GM20000 (cell line): ENCODE measurements around the gene GDAP2.

Experiments used
- DNase-seq: peaks from one replicate; pipeline ENCODE4 v3.0.0; 2012; ENCODE audit warnings: low spot score
- TF ChIP-seq, protein P1 (sequence below): IDR thresholded peaks from 2 replicates; pipeline ENCODE4 v1.5.1; 2012; ENCODE audit warnings: mild to moderate bottlenecking, control low read depth; ENCODE audit errors: extremely low read depth, missing control alignments

GDAP2 gene

DNA sequence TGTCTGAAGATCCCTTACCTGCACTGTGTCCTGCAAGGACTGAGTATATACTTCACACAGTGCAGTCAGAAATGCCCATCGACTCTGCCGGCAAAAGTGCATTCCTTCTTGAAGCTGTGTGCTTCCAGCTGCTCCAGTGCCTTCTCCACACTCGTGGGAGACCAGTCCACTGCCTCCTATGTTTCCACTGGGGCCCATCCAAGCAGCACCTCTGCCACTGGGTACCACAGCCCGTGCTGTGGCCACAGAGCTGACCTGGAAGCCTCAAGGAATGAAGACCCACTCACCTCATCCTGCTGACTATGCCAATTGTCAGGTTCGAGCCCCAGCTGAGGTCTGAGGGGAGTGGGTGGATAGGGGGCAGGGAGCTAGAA is 108.1 kb downstream of the GDAP2 start:
- TF ChIP-seq, protein P1, sequence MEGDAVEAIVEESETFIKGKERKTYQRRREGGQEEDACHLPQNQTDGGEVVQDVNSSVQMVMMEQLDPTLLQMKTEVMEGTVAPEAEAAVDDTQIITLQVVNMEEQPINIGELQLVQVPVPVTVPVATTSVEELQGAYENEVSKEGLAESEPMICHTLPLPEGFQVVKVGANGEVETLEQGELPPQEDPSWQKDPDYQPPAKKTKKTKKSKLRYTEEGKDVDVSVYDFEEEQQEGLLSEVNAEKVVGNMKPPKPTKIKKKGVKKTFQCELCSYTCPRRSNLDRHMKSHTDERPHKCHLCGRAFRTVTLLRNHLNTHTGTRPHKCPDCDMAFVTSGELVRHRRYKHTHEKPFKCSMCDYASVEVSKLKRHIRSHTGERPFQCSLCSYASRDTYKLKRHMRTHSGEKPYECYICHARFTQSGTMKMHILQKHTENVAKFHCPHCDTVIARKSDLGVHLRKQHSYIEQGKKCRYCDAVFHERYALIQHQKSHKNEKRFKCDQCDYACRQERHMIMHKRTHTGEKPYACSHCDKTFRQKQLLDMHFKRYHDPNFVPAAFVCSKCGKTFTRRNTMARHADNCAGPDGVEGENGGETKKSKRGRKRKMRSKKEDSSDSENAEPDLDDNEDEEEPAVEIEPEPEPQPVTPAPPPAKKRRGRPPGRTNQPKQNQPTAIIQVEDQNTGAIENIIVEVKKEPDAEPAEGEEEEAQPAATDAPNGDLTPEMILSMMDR, result no peak
- DNase-seq, result no peak

DNA sequence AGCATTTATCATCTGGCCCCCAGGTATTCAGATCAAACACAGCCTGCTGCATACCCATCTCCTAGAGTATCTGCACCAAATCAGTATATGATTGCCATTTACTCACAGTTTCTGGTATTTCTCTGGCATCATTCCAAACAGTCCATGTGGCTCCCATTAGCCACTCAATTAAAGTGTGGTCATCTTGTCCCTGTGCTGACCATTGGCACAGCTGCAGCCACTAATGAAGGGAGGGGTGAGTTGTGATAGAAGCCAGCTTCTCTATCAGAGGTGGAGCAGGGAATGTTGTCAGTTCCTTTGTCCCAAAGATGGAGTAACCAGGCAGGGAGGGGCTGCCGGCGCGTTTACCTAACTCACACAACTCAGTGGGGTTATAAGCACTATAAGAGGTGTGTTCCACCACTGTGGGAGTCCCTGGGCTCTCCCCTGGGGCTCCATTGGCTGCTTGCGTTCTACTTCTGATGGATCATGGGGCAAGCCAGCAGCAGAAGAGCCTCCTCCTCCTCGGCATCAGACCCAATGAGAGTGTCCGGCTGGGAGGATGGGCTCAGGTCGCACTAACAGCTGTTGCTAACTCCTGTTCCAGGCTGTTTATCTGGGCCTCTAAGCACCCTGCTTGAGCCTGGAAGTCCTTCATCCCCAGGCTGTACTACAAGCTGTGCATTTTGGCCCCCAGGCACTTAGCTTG is 108.6 kb downstream of the GDAP2 start:
- no peak for DNase-seq
- TF ChIP-seq, protein P1, result no peak

DNA sequence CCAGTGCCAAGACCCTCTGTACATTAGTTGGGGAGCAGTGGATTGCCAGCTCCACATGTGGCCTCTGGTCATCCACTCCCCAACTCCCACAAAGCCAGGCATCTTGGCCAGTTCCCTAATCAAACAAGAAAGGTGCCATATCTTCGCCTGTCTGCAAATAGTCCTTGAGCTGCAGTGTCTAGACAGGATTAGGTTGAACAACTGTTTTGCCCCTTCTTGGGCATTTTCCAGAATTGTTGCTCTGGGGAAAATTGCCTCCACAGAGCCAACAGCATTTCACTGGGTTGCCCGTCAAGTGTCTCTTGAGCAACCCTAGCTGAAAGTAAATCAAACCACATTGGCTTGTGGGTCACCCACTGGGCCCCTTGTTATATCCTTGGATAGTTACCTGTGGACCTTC is 109.3 kb downstream of the GDAP2 start:
- TF ChIP-seq, protein P1, result no peak
- no peak for DNase-seq

DNA sequence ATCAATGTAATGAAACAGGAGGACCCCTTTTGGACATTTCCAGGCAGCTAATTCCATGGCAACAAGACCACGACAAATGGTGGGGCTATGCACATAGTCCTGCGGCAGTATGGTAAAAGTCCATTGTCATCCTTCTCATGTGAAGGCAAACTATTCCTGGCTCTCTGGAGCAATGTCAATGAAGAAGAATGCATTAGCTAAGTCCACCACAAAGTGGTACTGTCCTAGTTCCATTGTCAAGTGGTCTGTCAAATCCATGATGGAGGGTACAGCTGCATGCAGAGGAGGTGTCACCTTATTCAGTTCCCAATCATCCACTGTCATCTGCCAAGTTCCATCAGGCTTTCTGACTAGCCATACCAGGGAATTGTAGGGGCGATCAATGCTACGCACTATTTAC is 110.1 kb downstream of the GDAP2 start:
- DNase-seq, result no peak
- TF ChIP-seq, protein P1, result no peak

DNA sequence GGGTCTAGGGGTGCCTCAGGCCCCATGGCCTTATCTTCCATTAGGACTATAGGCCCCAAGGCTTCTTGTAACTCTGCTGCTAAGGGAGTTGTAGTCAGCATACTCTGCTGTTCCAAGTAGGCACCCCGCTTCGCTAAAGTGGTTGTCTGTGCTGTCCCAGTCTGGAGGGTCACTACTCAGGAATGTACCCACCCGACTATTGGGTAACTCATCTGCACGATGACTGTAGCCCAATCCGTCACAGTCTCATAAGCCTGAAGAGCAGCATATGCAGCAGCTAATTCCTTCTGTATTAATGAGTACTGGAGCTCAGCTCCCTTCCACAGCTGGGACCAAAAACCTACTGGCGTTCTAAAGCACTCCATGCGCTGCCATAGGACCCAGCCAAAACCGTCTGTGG is 111.0 kb downstream of the GDAP2 start:
- DNase-seq, result no peak
- TF ChIP-seq, protein P1, result no peak

DNA sequence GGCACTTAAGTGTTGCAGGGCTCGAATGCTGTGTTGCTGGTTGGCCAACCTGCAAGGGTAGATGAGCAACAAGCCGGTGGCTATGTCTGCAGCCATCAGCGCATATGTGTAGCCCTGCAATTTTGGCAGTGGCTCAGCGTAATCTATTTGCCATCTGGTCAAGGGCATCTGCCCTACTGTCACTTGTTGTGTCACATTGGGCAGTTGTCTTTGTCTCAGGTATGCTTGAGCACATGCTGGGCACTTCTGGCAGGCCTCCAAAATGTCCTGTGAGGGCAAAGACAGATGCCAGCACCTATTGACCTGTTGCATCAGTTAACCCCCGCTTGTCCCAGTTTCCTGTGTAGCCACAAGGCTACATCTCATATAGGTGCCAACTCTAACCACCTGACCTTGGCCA is 111.8 kb downstream of the GDAP2 start:
- DNase-seq, result no peak
- TF ChIP-seq, protein P1, result no peak

DNA sequence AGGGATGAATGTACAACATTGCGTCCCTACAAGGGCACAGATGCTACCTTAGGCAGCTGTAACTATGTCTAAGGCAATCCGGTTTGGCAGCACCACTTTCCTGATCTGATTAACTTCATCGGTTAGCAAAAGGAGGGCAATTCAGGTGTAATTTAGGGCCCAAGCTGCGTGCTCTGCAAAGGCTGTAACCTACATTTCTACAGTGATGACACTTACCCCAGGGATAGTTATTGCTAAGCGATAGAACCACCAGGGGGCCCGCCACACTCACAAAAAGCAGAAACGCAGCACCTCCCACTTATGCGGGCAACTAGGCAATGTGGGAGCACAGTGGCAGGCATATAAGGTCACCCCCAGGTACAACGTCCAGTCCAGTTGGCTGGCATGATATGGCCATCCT is 113.5 kb downstream of the GDAP2 start:
- TF ChIP-seq, protein P1, result no peak
- DNase-seq, result no peak
